ENCODE measurements around the gene SLC8A1. TPM values are rescaled to one million over a fixed set of nuclear protein-coding genes. Genes with fewer than 3 reads are reported as not detected.

The SLC8A1 gene
- total and polyA plus RNA-seq, 2 of the 13 experiments (the other 11 are each of a cell fraction or from before 2014, with no cell fraction given) = not detected

DNA sequence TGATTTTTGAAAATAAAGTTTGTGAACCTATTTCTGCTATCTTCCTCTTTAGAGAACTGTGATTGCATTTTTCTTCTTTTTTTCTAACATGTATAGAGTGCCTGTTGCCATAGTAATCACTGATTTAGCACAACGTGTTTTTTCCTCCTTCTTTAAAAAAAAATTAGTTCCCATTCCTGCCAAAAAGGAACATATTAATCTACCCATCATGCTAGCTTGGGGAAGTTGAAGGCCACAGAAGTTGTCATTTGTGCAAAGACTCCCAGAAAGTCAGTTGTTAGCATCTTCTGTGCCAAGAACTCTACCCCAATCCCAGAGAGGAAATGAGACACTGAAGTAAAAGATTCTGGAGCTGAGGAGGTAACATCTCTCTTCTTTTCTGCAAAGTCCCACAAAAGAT, 57.3 kb downstream of the SLC8A1 start:
- ChIA-PET CTCF (ENCODE audit: low intra/inter-chr PET ratio, low total read pairs) (no interaction called here), POLR2A (no interaction called here)
- in situ Hi-C loops (cut with HindIII; ENCODE audit: extremely low pct_ligation_motif_present, low pct_unique_long_range_greater_than_20kb) (no loop called here), intact Hi-C loops (cut with micrococcal nuclease; ENCODE audit: unreplicated experiment) (no loop called here)
- Histone ChIP-seq H3K79me2 (ENCODE audit: insufficient read depth, low read length) (no peaks in the 10 kb centered on the region), H3K4me2 (ENCODE audit: low read depth, low read length) (no peak overlapping the region), H4K20me1 (ENCODE audit: insufficient read depth, low read length) (no peaks in the 10 kb centered on the region), H3K9ac (ENCODE audit: insufficient read depth, low read depth, low read length) (no peak overlapping the region), H3K27me3 (ENCODE audit: control insufficient read depth in 1 of 2, insufficient read depth in 2 of 2, low read length in 2 of 2) (no peaks in the 10 kb centered on the region), H2AFZ (ENCODE audit: low read length) (no peak overlapping the region), H3K4me3 (replicated peaks in 1 of 3; ENCODE audit: insufficient read depth in 1 of 3, low read depth in 2 of 3, low read length in 3 of 3) (no peak overlapping the region), H3K27ac (ENCODE audit: extremely low read length, insufficient read depth, low read length) (no peak overlapping the region), H3K4me1 (ENCODE audit: insufficient read depth, low read length) (no peaks in the 10 kb centered on the region), H3K9me3 (ENCODE audit: low read length) (no peaks in the 10 kb centered on the region), H3K36me3 (replicated peaks in 1 of 2; ENCODE audit: control insufficient read depth in 1 of 2, insufficient read depth in 2 of 2, low read length in 2 of 2) (no peaks in the 10 kb centered on the region)
- 2% methylated on average over 1 of the region's 1 CpG for WGBS (ENCODE audit: low lambda C conversion rate)
- DNase-seq (ENCODE audit: low spot score) (no peak), FAIRE-seq (no peak), ATAC-seq (no peak)
- no peak for TF ChIP-seq ZNF549 (CRISPR knock-in tag; IDR thresholded peaks at IDR 0.05)
- no peak for TF ChIP-seq IKZF4 (CRISPR knock-in tag; IDR thresholded peaks at IDR 0.05; ENCODE audit: borderline replicate concordance, low read depth, not compliant biosample characterization)
- TF ChIP-seq FOXA1 (IDR thresholded peaks at IDR 0.05) = no peak
- no peak for TF ChIP-seq FOXA1 (CRISPR knock-in tag; IDR thresholded peaks at IDR 0.05)
- TF ChIP-seq, protein P1, sequence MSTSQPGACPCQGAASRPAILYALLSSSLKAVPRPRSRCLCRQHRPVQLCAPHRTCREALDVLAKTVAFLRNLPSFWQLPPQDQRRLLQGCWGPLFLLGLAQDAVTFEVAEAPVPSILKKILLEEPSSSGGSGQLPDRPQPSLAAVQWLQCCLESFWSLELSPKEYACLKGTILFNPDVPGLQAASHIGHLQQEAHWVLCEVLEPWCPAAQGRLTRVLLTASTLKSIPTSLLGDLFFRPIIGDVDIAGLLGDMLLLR (CRISPR knock-in tag; IDR thresholded peaks at IDR 0.05) = no peak
- no peak for TF ChIP-seq ZNF558 (CRISPR knock-in tag; IDR thresholded peaks at IDR 0.05; ENCODE audit: borderline replicate concordance)
- TF ChIP-seq JUND (CRISPR knock-in tag; IDR thresholded peaks at IDR 0.05) = no peak
- no peak for TF ChIP-seq HOXA7 (CRISPR knock-in tag; IDR thresholded peaks at IDR 0.05)
- no TSS peak for BruUV-seq (replicated peaks)

DNA sequence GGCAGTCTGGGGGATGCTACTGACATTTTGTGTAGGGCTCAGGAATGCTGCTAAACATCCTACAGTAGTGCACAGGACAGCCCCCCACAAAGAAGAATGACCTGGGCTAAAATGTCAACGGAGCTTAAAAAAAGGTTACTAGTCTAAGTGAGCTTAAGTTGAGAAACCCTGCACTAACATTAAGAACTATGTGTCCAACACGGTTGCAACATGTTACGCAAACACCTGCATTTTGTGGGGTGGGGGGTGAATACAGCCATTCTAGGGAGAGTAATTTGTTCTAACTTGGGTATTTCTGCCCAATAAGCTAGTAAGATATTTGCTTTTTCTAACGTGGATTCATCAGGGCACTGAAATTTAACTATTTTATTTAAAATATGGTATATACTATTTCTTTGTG, 57.9 kb downstream of the SLC8A1 start:
- POLR2A ChIA-PET = no interaction called here
- no peak overlapping the region for H3K27ac ChIP-seq (ENCODE audit: extremely low read length, insufficient read depth, low read length)
- WGBS (ENCODE audit: low lambda C conversion rate) = 8% methylated on average over 4 of the region's 4 CpGs
- TF ChIP-seq, protein P2, sequence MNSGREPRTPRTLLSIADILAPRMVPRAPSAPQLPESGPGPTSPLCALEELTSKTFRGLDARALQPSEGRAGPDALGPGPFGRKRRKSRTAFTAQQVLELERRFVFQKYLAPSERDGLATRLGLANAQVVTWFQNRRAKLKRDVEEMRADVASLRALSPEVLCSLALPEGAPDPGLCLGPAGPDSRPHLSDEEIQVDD (CRISPR knock-in tag; IDR thresholded peaks at IDR 0.05; ENCODE audit: borderline replicate concordance) = no peak
- TF ChIP-seq, protein P3, sequence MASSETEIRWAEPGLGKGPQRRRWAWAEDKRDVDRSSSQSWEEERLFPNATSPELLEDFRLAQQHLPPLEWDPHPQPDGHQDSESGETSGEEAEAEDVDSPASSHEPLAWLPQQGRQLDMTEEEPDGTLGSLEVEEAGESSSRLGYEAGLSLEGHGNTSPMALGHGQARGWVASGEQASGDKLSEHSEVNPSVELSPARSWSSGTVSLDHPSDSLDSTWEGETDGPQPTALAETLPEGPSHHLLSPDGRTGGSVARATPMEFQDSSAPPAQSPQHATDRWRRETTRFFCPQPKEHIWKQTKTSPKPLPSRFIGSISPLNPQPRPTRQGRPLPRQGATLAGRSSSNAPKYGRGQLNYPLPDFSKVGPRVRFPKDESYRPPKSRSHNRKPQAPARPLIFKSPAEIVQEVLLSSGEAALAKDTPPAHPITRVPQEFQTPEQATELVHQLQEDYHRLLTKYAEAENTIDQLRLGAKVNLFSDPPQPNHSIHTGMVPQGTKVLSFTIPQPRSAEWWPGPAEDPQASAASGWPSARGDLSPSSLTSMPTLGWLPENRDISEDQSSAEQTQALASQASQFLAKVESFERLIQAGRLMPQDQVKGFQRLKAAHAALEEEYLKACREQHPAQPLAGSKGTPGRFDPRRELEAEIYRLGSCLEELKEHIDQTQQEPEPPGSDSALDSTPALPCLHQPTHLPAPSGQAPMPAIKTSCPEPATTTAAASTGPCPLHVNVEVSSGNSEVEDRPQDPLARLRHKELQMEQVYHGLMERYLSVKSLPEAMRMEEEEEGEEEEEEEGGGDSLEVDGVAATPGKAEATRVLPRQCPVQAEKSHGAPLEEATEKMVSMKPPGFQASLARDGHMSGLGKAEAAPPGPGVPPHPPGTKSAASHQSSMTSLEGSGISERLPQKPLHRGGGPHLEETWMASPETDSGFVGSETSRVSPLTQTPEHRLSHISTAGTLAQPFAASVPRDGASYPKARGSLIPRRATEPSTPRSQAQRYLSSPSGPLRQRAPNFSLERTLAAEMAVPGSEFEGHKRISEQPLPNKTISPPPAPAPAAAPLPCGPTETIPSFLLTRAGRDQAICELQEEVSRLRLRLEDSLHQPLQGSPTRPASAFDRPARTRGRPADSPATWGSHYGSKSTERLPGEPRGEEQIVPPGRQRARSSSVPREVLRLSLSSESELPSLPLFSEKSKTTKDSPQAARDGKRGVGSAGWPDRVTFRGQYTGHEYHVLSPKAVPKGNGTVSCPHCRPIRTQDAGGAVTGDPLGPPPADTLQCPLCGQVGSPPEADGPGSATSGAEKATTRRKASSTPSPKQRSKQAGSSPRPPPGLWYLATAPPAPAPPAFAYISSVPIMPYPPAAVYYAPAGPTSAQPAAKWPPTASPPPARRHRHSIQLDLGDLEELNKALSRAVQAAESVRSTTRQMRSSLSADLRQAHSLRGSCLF (CRISPR knock-in tag; IDR thresholded peaks at IDR 0.05; ENCODE audit: borderline replicate concordance) = no peak
- no peak for TF ChIP-seq HHEX (CRISPR knock-in tag; IDR thresholded peaks at IDR 0.05)
- no peak for TF ChIP-seq SP2 (CRISPR knock-in tag; IDR thresholded peaks at IDR 0.05)
- no peak for TF ChIP-seq ZBTB21 (CRISPR knock-in tag; IDR thresholded peaks at IDR 0.05)
- TF ChIP-seq, protein P4, sequence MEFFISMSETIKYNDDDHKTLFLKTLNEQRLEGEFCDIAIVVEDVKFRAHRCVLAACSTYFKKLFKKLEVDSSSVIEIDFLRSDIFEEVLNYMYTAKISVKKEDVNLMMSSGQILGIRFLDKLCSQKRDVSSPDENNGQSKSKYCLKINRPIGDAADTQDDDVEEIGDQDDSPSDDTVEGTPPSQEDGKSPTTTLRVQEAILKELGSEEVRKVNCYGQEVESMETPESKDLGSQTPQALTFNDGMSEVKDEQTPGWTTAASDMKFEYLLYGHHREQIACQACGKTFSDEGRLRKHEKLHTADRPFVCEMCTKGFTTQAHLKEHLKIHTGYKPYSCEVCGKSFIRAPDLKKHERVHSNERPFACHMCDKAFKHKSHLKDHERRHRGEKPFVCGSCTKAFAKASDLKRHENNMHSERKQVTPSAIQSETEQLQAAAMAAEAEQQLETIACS (CRISPR knock-in tag; IDR thresholded peaks at IDR 0.05) = no peak

More for the DNA sequence above, 57.9 kb downstream of the SLC8A1 start:
- no peak for ATAC-seq
- Histone ChIP-seq H4K20me1 (ENCODE audit: insufficient read depth, low read length) (no peaks in the 10 kb centered on the region), H3K9me3 (ENCODE audit: low read length) (no peaks in the 10 kb centered on the region), H3K79me2 (ENCODE audit: insufficient read depth, low read length) (no peaks in the 10 kb centered on the region), H2AFZ (ENCODE audit: low read length) (no peak overlapping the region), H3K36me3 (replicated peaks in 1 of 2; ENCODE audit: control insufficient read depth in 1 of 2, insufficient read depth in 2 of 2, low read length in 2 of 2) (no peaks in the 10 kb centered on the region), H3K4me1 (ENCODE audit: insufficient read depth, low read length) (no peaks in the 10 kb centered on the region), H3K9ac (ENCODE audit: insufficient read depth, low read depth, low read length) (no peak overlapping the region), H3K27me3 (ENCODE audit: control insufficient read depth in 1 of 2, insufficient read depth in 2 of 2, low read length in 2 of 2) (no peaks in the 10 kb centered on the region), H3K4me3 (replicated peaks in 1 of 3; ENCODE audit: insufficient read depth in 1 of 3, low read depth in 2 of 3, low read length in 3 of 3) (no peak overlapping the region), H3K4me2 (ENCODE audit: low read depth, low read length) (no peak overlapping the region)
- FAIRE-seq = no peak
- in situ Hi-C loops (cut with HindIII; ENCODE audit: extremely low pct_ligation_motif_present, low pct_unique_long_range_greater_than_20kb) (no loop called here), intact Hi-C loops (cut with micrococcal nuclease; ENCODE audit: unreplicated experiment) (no loop called here)
- no peak for DNase-seq (ENCODE audit: low spot score)
- no TSS peak for BruUV-seq (replicated peaks)
- CTCF ChIA-PET (ENCODE audit: low intra/inter-chr PET ratio, low total read pairs) = no interaction called here
